GM19351 (cell line): ENCODE measurements around the gene DPM2.

Experiments used
- ATAC-seq: cut with Tn5 transposase; IDR thresholded peaks from one replicate; pipeline ENCODE4 v1.9.1; 2021; ENCODE audit warnings: mild to moderate bottlenecking, moderate library complexity; ENCODE audit not compliant: unreplicated experiment

Gene DPM2

GRCh38 chr9:127921557-127922120, 16.0 kb downstream of the DPM2 start:
- no peak for ATAC-seq

GRCh38 chr9:127920794-127921193, 16.9 kb downstream of the DPM2 start:
- no peak for ATAC-seq

DNA sequence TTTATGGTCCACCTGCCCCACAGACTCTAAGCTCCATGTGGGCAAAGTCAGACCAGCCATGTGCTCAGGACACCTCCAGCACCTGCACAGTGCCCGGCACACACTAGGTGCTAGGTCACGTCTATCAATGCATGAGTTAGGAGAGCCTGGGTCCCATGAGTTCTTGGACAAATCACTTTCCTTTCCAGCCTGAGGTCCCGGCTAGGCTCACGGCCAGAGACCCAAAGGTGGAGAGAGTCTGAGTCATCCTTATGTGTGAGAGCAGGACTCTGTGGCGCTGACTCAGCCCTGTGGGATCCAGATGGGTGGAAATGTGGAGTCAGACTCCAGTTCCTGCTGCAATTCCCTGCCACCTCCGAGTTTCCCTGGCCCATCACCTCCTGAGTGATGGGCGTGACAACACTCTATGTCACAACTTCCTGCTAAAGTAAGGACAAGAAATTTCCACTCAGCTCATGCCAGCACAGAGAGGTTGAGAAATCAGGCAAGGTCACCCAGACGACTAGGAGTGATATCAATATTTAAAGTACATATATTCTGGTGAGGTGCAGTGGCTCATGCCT, 18.3 kb downstream of the DPM2 start:
- ATAC-seq: no peak

DNA sequence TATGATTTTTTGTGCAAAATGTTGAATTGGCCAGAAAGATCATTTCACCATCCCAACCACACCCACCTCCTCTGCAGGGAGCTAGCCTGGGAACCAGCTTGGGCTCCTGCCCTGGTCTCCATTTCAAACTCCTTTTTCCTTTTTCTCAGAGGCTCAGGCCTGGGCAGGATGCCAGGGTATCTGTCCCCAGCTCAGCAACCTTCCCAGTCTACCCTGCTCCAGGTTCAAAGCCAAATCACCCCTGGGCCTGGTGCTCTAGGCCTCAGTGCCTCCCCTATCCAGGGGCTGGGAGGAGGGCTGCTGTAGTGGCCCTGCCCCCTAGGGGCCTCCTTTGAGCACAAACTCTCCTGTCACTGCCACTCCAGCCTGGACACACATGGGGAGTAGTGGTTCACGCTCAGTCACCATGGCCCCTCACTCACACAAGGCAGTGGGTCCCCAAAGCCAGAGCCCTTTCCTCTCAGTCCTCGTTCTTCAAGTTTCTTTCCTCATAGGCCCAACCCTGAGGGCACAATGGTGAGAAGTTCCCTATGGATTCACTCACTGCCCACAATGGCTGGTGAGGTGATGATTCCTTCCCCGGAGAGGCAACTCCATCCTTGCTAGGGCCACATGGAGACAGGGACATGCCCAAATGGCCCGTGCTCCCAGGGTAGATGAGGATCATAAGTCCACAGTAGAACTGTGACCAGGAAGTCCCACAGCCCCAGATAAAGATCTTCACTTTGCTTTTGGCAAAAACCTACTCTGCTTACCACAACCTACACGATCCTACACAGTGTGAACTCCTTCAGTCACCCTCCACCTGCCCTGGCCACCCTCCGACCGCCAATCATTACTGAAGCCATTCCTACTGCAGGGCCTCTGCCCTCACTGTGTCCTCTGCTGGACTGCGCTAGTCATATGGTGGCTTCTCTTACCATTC, 19.2 kb downstream of the DPM2 start:
- no peak for ATAC-seq

- no peak for ATAC-seq
These were observed 20.1 kb downstream of the DPM2 start for GRCh38 chr9:127917603-127918002.

DNA sequence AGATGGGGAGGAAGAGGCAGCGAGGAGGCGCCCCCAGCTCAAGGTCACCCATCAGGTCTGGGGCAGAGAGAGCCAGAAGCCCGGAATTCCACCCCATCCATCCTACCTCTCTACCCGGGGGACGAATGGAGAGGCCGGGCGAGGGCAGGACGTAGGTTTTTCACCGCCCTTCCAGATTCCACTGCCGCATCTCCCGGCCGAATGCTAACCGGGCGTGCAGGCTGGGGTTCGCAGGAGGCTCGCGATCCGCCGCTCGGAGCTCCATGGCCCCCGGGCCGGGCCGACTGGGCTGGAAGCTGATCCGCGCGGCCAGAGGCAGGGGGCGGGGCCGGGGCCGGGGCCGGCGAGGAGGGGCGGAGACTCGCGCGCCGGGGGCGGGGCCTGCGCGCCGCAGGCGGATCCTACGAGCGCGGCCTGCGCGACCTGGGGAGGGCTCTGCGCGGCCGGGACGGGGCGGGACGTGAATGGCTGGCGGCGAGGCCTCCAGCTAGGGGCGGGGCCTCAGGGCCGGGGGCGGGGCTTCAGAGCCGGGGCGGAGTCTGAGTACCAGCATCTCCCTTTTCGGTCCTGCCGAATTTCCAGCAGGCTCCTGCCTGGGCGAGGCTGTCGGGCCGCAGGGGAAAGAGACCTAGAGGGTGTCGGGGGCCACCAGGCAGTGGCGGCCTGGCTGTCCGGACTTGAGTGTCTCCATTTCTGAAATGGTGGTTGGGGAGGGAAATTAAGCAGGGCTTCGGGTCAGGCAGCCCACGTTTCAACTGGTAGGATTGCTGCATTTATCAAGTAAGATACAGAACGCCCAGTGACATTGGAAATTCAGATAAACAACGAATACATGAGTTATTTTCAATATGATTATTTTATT, 20.7 kb downstream of the DPM2 start, which contains the start of gene ST6GALNAC4:
ST6GALNAC4 (minus strand) TSS at position 322 of the 862 bp plus-strand sequence. CDS start 622 bp downstream, outside the sequence.
- peak; percentile 69 for ATAC-seq

DNA sequence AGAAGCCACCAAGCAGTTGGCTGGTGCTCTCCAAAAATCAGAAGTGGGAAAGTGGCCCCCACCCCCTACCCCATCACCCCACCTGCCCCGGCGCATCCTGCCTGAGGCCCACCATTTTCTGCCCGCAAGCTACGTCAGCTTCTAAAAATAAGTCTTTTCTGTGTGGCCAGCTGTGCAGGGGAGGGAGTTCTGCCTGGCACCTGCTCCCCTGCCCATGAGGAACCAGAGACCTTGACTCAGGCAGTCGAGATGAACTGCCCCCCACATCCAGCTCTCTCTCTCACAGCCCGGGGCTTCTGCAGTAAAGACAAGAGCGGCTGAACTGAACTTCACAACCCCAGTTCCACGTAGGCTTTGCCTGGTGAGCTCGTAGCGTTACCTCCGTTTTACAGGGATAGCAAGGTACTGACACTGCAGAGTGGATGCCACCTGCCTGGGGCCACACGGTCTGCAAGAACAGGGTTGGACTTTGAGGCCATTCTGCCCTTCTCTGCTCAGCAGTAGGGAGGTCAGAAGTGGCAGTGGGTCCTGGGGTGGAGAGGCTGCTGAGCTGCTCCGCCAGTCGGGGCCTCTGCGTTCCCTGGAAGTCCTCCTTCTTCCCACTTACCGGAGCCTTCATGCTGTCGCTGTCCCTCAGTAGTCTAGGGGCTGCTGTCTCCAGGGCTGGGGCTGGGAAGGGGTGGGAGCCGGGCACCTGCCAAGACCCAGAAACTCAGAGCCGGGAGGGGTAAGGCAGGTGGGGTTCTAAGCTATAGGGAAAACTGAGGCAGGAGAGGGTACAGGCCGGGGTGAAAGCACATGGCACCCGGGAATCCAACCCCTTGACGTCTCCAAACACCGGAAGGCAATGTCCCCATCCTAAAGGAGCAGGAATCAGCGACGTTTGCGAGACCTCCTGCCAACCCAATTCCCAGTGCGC, 21.6 kb downstream of the DPM2 start:
- ATAC-seq: no peak

DNA sequence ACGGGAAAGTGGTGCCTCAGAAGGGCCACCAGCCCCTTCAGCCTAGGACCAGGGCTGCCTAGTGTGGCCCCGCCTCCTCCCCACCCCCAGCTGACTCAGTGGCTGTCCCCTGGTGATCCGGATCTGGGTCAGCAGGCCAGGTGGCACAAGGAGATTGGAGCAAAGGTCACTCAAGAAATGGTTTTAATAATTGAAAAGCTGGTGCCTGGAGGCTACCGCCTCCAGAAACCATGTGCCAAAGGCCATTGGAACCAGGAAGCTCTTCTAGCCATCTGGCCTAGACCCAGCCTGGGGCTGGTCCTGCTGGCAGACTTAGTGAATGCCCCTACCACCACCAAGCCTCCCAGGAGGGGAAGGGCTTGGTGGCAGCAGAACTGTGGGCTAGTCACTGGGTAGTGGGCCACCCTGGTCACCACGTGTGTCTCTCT, 22.3 kb downstream of the DPM2 start:
- no peak for ATAC-seq

- no peak for ATAC-seq
These were observed 24.0 kb downstream of the DPM2 start for GRCh38 chr9:127913682-127914081.

DNA sequence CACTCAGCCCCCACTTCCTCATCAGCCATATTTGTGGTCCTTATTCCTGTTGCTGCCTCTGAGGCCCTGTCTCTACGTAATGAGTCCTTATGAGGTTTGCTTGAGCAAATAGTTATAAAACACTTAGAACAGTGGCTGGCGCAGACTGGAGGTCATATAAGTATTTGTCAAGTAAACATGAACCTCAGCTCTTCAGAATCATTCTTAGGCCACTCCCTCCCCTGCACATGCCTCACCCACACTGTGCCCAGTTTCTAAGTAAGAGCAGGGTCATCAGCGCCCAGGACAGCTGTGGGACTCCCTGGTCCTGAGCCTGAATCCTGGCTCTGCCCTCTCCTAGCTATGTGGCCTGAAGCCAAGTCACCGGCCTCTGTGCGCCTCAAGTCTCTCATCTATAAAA, 24.8 kb downstream of the DPM2 start:
- no peak for ATAC-seq

DNA sequence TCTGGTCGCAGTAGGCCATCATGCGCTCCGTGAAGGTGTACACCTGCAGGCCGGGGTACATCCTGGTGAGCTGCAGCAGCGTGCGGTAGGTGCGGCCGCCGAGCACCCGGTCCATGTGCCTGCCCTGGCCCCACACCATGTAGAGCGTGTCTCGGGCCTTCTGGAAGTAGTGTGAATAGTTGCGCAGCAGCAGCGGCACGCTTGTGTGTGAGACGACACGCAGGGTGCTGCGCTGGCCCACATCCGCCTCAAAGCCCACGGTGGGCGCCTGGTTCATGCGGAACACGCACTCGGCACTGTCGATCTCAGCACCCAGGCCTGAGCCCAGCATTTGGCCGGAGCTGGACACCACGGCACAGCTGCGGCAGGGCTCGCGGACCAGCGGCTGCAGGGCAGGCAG, 25.4 kb downstream of the DPM2 start:
- ATAC-seq: no peak

- no peak for ATAC-seq
These were observed 26.9 kb downstream of the DPM2 start for GRCh38 chr9:127910613-127911205.

DNA sequence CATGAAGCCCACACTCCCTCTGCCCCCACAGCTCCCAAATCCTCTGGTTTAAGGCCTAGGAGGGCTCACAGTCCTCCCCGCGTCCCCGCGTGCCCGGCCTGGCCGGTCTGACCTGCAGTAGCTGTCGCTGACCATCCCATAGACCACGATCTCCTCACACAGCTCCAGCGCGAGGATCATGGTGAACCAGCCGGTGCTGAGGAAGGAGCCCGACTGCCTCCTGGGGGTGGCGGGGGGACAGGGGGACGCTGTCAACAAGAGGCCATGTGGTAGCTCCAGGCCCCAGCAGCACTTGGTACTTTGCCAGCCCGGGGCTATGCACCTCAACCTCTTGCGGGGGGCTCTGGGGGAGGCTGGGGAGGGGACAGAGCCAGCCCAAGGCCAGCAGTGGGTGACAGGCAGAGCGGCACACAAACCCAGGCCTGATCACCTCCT, 27.8 kb downstream of the DPM2 start:
- no peak for ATAC-seq

- no peak for ATAC-seq
These were observed 29.1 kb downstream of the DPM2 start for GRCh38 chr9:127908660-127908926.

- ATAC-seq: no peak
These were observed 29.6 kb downstream of the DPM2 start for GRCh38 chr9:127907867-127908659.

GRCh38 chr9:127905788-127906191, 31.9 kb downstream of the DPM2 start:
- ATAC-seq: no peak

DNA sequence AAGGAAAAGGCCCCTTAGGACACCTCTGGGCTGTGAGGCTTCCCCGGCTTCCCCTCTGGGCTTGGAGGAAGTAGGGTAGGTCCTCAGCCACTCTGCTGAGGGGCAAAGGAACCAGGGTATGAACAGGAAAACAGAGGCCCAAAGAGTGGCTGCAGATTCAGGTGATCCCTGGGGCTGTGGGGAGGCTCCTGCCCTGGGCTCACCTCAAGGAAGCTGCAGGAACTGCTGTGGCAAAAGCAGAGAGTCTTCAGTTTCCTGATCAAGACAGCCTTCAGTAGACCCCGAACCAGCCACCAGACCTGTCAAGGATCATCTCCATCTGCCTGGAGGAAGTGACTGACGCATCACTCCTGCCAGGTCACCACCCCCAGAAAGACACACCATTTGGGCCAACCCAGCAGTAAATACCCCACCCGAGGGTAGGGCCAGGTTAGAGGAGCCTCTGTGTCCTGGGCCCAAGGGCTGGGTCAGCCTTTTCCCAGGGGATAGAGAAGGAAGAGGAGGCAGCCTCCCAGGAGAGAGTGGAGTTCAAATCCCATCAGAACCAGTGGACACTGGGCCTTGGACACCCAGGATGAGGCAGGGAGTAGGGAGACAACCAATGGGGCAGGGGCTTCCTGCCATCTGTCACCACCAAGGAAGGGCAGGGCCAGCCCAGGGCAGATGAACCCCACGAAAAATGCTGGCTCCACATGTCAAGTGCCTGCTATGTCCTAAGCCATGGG, 32.5 kb downstream of the DPM2 start:
- no peak for ATAC-seq

GRCh38 chr9:127904561-127905003, 33.1 kb downstream of the DPM2 start:
- no peak for ATAC-seq
